HL-60 (cell line): Measurements from ENCODE around the gene EXOSC9.

Experiments used
- DNase-seq, 2 experiments: peaks; one replicate each; pipeline ENCODE4 v3.0.0-alpha.2; 2010 to 2020; ENCODE audit warnings: low read depth in 1 of 2, low spot score in 1 of 2
- H3K27ac ChIP-seq: fragments of 250-450 bp; sonication (Bioruptor Pico); replicated peaks from 2 replicates; pipeline ENCODE4 v1.5.1; 2020; ENCODE audit warnings: mild to moderate bottlenecking, moderate library complexity
- H3K27me3 ChIP-seq: fragments of 250-450 bp; sonication (Bioruptor Pico); 2 replicates; pipeline ENCODE4 v1.5.1; 2021; ENCODE audit warnings: mild to moderate bottlenecking, moderate library complexity; ENCODE audit not compliant: insufficient read depth, poor library complexity, severe bottlenecking
- H3K4me3 ChIP-seq: replicated peaks from 2 replicates; pipeline ENCODE4 v1.5.1; 2011; ENCODE audit warnings: mild to moderate bottlenecking, control low read depth, low read length; ENCODE audit not compliant: insufficient read depth
- GABPA ChIP-seq: IDR thresholded peaks from 2 replicates; pipeline ENCODE4 v1.6.1; 2012; ENCODE audit warnings: low read depth
- POLR2AphosphoS5 ChIP-seq: IDR thresholded peaks from 2 replicates; pipeline ENCODE4 v1.6.1; 2012; ENCODE audit warnings: low read depth
- SPI1 ChIP-seq: IDR thresholded peaks from 2 replicates; pipeline ENCODE4 v1.6.1; 2012; ENCODE audit warnings: low read depth, mild to moderate bottlenecking, borderline replicate concordance
- TF ChIP-seq, protein P1 (sequence below): IDR thresholded peaks from 2 replicates; pipeline ENCODE4 v1.6.1; 2012; ENCODE audit warnings: low read depth; ENCODE audit not compliant: insufficient replicate concordance
- TF ChIP-seq, protein P2 (sequence below): IDR thresholded peaks from one replicate; pipeline ENCODE4 v1.5.1; 2011; ENCODE audit warnings: low read length, control low read depth, inconsistent platforms; ENCODE audit not compliant: insufficient read depth

Gene EXOSC9

GRCh38 chr4:121760205-121760604, 40.9 kb upstream of the EXOSC9 start:
- Histone ChIP-seq H3K27ac (no peak overlapping the region), H3K27me3 (peaks cover 17% of the 10 kb centered on the region), H3K4me3 (no peak overlapping the region)
- TF ChIP-seq SPI1 (peak; percentile 51; the same call in 1 of the 2 replicates), POLR2AphosphoS5 (no peak)
- no peak for DNase-seq

DNA sequence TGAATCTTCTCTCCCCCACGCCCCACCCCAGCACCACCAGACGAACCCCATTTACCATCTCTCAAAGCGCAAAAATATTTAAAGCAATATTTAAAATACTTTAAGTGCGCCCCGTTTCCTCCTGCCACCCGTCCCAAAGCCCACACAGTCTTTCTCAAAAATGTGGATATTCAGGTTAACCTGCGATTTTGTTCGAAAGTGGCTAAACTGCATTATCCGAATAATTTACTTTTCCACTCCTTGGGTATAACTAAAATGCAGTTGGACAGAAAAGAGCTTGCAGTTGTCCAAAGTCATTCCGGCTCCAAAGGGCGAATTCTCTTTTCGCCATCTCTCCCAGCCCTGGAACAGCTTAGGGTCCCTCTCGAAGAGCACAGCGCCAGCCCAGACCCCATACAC, 36.8 kb upstream of the EXOSC9 start:
- TF ChIP-seq GABPA (no peak), POLR2AphosphoS5 (no peak), SPI1 (no peak)
- TF ChIP-seq, protein P1, sequence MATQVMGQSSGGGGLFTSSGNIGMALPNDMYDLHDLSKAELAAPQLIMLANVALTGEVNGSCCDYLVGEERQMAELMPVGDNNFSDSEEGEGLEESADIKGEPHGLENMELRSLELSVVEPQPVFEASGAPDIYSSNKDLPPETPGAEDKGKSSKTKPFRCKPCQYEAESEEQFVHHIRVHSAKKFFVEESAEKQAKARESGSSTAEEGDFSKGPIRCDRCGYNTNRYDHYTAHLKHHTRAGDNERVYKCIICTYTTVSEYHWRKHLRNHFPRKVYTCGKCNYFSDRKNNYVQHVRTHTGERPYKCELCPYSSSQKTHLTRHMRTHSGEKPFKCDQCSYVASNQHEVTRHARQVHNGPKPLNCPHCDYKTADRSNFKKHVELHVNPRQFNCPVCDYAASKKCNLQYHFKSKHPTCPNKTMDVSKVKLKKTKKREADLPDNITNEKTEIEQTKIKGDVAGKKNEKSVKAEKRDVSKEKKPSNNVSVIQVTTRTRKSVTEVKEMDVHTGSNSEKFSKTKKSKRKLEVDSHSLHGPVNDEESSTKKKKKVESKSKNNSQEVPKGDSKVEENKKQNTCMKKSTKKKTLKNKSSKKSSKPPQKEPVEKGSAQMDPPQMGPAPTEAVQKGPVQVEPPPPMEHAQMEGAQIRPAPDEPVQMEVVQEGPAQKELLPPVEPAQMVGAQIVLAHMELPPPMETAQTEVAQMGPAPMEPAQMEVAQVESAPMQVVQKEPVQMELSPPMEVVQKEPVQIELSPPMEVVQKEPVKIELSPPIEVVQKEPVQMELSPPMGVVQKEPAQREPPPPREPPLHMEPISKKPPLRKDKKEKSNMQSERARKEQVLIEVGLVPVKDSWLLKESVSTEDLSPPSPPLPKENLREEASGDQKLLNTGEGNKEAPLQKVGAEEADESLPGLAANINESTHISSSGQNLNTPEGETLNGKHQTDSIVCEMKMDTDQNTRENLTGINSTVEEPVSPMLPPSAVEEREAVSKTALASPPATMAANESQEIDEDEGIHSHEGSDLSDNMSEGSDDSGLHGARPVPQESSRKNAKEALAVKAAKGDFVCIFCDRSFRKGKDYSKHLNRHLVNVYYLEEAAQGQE: no peak
- TF ChIP-seq, protein P2, sequence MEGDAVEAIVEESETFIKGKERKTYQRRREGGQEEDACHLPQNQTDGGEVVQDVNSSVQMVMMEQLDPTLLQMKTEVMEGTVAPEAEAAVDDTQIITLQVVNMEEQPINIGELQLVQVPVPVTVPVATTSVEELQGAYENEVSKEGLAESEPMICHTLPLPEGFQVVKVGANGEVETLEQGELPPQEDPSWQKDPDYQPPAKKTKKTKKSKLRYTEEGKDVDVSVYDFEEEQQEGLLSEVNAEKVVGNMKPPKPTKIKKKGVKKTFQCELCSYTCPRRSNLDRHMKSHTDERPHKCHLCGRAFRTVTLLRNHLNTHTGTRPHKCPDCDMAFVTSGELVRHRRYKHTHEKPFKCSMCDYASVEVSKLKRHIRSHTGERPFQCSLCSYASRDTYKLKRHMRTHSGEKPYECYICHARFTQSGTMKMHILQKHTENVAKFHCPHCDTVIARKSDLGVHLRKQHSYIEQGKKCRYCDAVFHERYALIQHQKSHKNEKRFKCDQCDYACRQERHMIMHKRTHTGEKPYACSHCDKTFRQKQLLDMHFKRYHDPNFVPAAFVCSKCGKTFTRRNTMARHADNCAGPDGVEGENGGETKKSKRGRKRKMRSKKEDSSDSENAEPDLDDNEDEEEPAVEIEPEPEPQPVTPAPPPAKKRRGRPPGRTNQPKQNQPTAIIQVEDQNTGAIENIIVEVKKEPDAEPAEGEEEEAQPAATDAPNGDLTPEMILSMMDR: no peak
- no peak for DNase-seq
- H3K4me3 ChIP-seq: no peak overlapping the region
- no peak overlapping the region for H3K27ac ChIP-seq
- peaks cover 24% of the 10 kb centered on the region for H3K27me3 ChIP-seq

- TF ChIP-seq, protein P1: no peak
- TF ChIP-seq GABPA (no peak), SPI1 (no peak), POLR2AphosphoS5 (no peak)
- TF ChIP-seq, protein P2: no peak
- Histone ChIP-seq H3K4me3 (peak within 1 kb of the TSS; percentile 9; the same call in 1 of the 2 replicates), H3K27me3 (peaks cover 24% of the 10 kb centered on the region), H3K27ac (no peak within 1 kb of the TSS)
- no peak for DNase-seq
Observed at GRCh38 chr4:121764702-121765367, 36.3 kb upstream of the EXOSC9 start, which contains the start of gene SMIM43. SMIM43 (minus strand) TSS chr4:121765164; CDS start chr4:121765105, 59 bp downstream.

GRCh38 chr4:121765368-121765705, 35.8 kb upstream of the EXOSC9 start:
- no peak overlapping the region for H3K27ac ChIP-seq
- no peak overlapping the region; the same call in 1 of the 2 replicates for H3K4me3 ChIP-seq
- no peak for DNase-seq
- TF ChIP-seq GABPA (no peak), SPI1 (no peak), POLR2AphosphoS5 (no peak)
- TF ChIP-seq, protein P2: no peak
- TF ChIP-seq, protein P1: no peak
- H3K27me3 ChIP-seq: peaks cover 24% of the 10 kb centered on the region
